CD14-positive monocyte (primary cell): ENCODE data around the gene ELMO1. TPM values are rescaled to one million over a fixed set of nuclear protein-coding genes. Genes with fewer than 3 reads are reported as not detected.

Source experiments
- DNase-seq, 3 donors: peaks; one replicate each; pipeline ENCODE4 v3.0.0-alpha.2; 2011 to 2022
- H2AFZ ChIP-seq: 2 replicates; pipeline ENCODE4 v1.6.0; 2012; ENCODE audit warnings: mild to moderate bottlenecking, low read depth, low read length, inconsistent platforms; ENCODE audit not compliant: insufficient read depth, poor library complexity, severe bottlenecking
- H3K27ac ChIP-seq, 2 donors: 1 replicate in 1 of 2; 2 replicates in 1 of 2; pipeline ENCODE4 v1.5.1; 2012 to 2013; ENCODE audit warnings: low read length in 2 of 2, control low read depth in 1 of 2, inconsistent platforms in 1 of 2, low read depth in 1 of 2, mild to moderate bottlenecking in 1 of 2
- H3K27me3 ChIP-seq, 2 donors: one replicate each; pipeline versions ENCODE4 v1.6.0 to v1.6.1; 2011 to 2013; ENCODE audit warnings: low read length in 2 of 2; ENCODE audit not compliant: control insufficient read depth in 2 of 2, insufficient read depth in 2 of 2
- H3K36me3 ChIP-seq, 2 donors: replicated peaks in 1 of 2; 1 replicate in 1 of 2; 2 replicates in 1 of 2; pipeline versions ENCODE4 v1.5.1 to v1.6.1; 2012 to 2013; ENCODE audit warnings: low read length in 2 of 2, control low read depth in 1 of 2, inconsistent platforms in 1 of 2, mild to moderate bottlenecking in 1 of 2; ENCODE audit not compliant: insufficient read depth in 2 of 2, control insufficient read depth in 1 of 2
- H3K4me1 ChIP-seq, 2 donors: 1 replicate in 1 of 2; 2 replicates in 1 of 2; pipeline versions ENCODE4 v1.5.1 to v1.6.1; 2012 to 2013; ENCODE audit warnings: low read length in 2 of 2, control low read depth in 1 of 2, inconsistent platforms in 1 of 2, mild to moderate bottlenecking in 1 of 2, moderate library complexity in 1 of 2; ENCODE audit not compliant: insufficient read depth in 2 of 2, control insufficient read depth in 1 of 2
- H3K4me2 ChIP-seq: replicated peaks from 2 replicates; pipeline ENCODE3; 2012; ENCODE audit warnings: low read length, moderate library complexity, mild to moderate bottlenecking; ENCODE audit not compliant: poor library complexity, severe bottlenecking; ENCODE audit errors: extremely low read depth
- H3K4me3 ChIP-seq, 3 experiments: fragments of 200-600 bp in 1 of 3; sonication (generic) in 1 of 3; replicated peaks in 1 of 3; 1 replicate in 2 of 3; 2 replicates in 1 of 3; pipeline ENCODE4 v1.5.1; 2011 to 2013; ENCODE audit warnings: low read length in 3 of 3, mild to moderate bottlenecking in 3 of 3, control low read depth in 2 of 3, low read depth in 2 of 3, inconsistent platforms in 1 of 3, moderate library complexity in 1 of 3
- H3K79me2 ChIP-seq: 2 replicates; pipeline ENCODE4 v1.6.0; 2012; ENCODE audit warnings: mild to moderate bottlenecking, control low read depth, inconsistent platforms, low read length, moderate library complexity; ENCODE audit not compliant: insufficient read depth
- H3K9ac ChIP-seq: 2 replicates; pipeline ENCODE4 v1.6.0; 2017; ENCODE audit warnings: low read length, mild to moderate bottlenecking; ENCODE audit not compliant: insufficient read depth, poor library complexity, severe bottlenecking
- H3K9me3 ChIP-seq, 2 donors: replicated peaks in 1 of 2; 1 replicate in 1 of 2; 2 replicates in 1 of 2; pipeline versions ENCODE4 v1.5.1 to v1.6.1; 2012 to 2013; ENCODE audit warnings: low read length in 2 of 2, control low read depth in 1 of 2; ENCODE audit not compliant: control insufficient read depth in 1 of 2, insufficient read depth in 1 of 2
- H4K20me1 ChIP-seq: 2 replicates; pipeline ENCODE4 v1.6.0; 2012; ENCODE audit warnings: mild to moderate bottlenecking, low read length, control low read depth, moderate library complexity; ENCODE audit not compliant: insufficient read depth
- H3K27ac Mint-ChIP-seq, 7 donors: one replicate each; pipeline ENCODE4 v1.8.0; 2020; ENCODE audit warnings: mild to moderate bottlenecking in 7 of 7, mixed read lengths in 7 of 7, moderate library complexity in 6 of 7, inconsistent platforms in 2 of 7
- H3K27me3 Mint-ChIP-seq, 3 donors: one replicate each; pipeline ENCODE4 v1.8.0; 2021 to 2022; ENCODE audit warnings: low read depth in 3 of 3, mild to moderate bottlenecking in 3 of 3, mixed read lengths in 3 of 3, moderate library complexity in 3 of 3, inconsistent platforms in 1 of 3
- H3K36me3 Mint-ChIP-seq, 2 donors: one replicate each; pipeline ENCODE4 v1.8.0; 2020; ENCODE audit warnings: mixed read lengths in 2 of 2, inconsistent platforms in 1 of 2, mild to moderate bottlenecking in 1 of 2
- H3K4me1 Mint-ChIP-seq: one replicate; pipeline ENCODE4 v1.8.0; 2020; ENCODE audit warnings: mild to moderate bottlenecking, mixed read lengths
- H3K4me3 Mint-ChIP-seq, 2 donors: one replicate each; pipeline ENCODE4 v1.8.0; 2020; ENCODE audit warnings: mild to moderate bottlenecking in 2 of 2, mixed read lengths in 2 of 2, moderate library complexity in 1 of 2
- H3K9me3 Mint-ChIP-seq, 7 donors: one replicate each; pipeline ENCODE4 v1.8.0; 2020 to 2022; ENCODE audit warnings: mixed read lengths in 7 of 7, mild to moderate bottlenecking in 6 of 7, moderate library complexity in 6 of 7, inconsistent platforms in 2 of 7
- WGBS: methylation state at CpG from one replicate; pipeline ENCODE4 v1.1.5; 2013; ENCODE audit warnings: missing lambda C conversion rate; ENCODE audit not compliant: insufficient coverage; 5-methylcytosine and 5-hydroxymethylcytosine counted together
- intact Hi-C, 2 donors: fragments of 100-400 bp; cut with micrococcal nuclease; formaldehyde crosslinking; loops; one replicate each; pipeline versions ENCODE4 v1.15.0 to v1.15.1; 2023
- polyA plus RNA-seq, 3 donors: library from polyadenylated mRNA; depleted of rRNA in 1 of 3; unstranded in 2 of 3; stranded (reverse) in 1 of 3; fragments of 300-500 nt in 2 of 3; fragments of >200 nt in 1 of 3; fragmentation: Illumina TruSeq in 2 of 3; gene quantifications; 1 replicate in 2 of 3; 2 replicates in 1 of 3; pipeline ENCODE4 v1.2.3, GENCODE V29; 2012 to 2021
- TF ChIP-seq, protein P1 (sequence below): fragments of 200-600 bp; IDR thresholded peaks from one replicate; pipeline ENCODE4 v1.8.0; 2022; ENCODE audit warnings: antibody characterized with exemption, mild to moderate bottlenecking

The ELMO1 gene
- polyA plus RNA-seq, 3 donors = 46.6 to 50.2 (median 46.7) TPM

DNA sequence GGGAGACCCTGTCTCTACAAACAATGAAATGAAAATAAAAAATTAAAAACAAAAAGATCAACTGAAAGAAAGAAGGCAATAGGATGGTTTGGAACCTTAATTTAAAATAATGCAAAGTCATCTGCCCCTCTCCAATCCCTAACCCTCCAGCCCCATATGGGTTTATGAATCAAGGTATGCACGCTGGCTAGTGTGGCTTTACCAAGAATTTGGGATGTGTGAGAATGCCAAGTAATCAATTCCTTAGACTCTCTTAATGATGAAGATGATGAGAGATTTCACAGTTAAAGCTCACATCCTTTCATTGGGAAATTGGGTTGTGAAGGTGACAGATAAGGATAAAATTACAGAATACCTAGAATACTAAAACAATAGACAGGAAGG, 577.3 kb downstream of the ELMO1 start:
- Mint-ChIP-seq H3K27ac (no peak overlapping the region), H3K4me1 (peaks cover 2% of the 10 kb centered on the region), H3K36me3 (peaks cover 84 to 87% of the 10 kb centered on the region in 2 donors), H3K27me3 (no peaks in the 10 kb centered on the region), H3K4me3 (no peak overlapping the region), H3K9me3 (peaks cover 0 to 3% (median 0%) of the 10 kb centered on the region in 7 donors)
- Histone ChIP-seq H3K27me3 (no peaks in the 10 kb centered on the region), H3K4me2 (no peak overlapping the region), H2AFZ (no peak overlapping the region), H3K79me2 (no peaks in the 10 kb centered on the region), H4K20me1 (no peaks in the 10 kb centered on the region), H3K9me3 (no peaks in the 10 kb centered on the region), H3K27ac (no peak overlapping the region), H3K4me3 (no peak overlapping the region), H3K9ac (no peak overlapping the region), H3K36me3 (peaks cover 50 to 97% of the 10 kb centered on the region in 2 donors), H3K4me1 (no peaks in the 10 kb centered on the region)
- TF ChIP-seq, protein P1, sequence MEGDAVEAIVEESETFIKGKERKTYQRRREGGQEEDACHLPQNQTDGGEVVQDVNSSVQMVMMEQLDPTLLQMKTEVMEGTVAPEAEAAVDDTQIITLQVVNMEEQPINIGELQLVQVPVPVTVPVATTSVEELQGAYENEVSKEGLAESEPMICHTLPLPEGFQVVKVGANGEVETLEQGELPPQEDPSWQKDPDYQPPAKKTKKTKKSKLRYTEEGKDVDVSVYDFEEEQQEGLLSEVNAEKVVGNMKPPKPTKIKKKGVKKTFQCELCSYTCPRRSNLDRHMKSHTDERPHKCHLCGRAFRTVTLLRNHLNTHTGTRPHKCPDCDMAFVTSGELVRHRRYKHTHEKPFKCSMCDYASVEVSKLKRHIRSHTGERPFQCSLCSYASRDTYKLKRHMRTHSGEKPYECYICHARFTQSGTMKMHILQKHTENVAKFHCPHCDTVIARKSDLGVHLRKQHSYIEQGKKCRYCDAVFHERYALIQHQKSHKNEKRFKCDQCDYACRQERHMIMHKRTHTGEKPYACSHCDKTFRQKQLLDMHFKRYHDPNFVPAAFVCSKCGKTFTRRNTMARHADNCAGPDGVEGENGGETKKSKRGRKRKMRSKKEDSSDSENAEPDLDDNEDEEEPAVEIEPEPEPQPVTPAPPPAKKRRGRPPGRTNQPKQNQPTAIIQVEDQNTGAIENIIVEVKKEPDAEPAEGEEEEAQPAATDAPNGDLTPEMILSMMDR = no peak
- intact Hi-C loops = no loop called here
- no CpG with 5 or more reads among the region's 1 CpG for WGBS
- DNase-seq = no peak

DNA sequence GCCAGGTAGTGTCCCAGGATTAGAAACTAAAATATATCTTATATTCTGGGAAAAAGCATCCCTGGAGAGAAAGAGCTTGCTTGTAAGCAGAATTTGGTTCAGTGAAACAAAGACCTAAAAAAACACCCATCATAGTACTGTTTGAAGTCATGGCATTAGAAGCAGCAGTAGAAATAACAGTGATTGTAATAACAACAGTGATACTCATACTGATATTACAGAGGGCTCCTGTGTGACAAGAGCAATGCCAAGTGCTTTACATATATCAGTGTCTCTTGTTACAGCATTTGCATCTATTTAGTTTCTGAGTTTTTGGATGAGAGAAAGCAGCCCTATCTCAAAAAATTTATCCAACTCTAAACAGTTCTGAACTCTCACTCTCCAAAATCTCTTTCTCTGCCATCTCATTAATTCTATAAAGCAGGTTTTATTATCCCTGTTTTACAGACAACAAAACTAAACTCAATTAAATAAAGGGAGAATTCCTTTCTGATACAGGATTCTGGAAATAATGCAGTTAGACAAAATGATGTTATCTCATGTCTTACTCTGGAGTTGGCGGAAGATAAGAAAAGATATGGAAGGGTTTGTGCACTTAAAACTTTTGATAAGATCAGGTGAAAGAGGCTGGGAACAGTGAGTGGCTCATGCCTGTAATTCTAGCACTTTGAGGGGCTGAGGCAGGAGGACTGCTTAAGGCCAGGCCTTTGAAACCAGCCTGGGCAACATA, 577.9 kb downstream of the ELMO1 start:
- intact Hi-C loops = no loop called here
- H2AFZ ChIP-seq = no peak overlapping the region
- H3K4me3 ChIP-seq = no peak overlapping the region
- H3K4me1 ChIP-seq = no peaks in the 10 kb centered on the region
- Mint-ChIP-seq H3K27ac (no peak overlapping the region), H3K4me3 (no peak overlapping the region), H3K36me3 (peaks cover 82 to 85% of the 10 kb centered on the region in 2 donors), H3K9me3 (peaks cover 0 to 3% (median 0%) of the 10 kb centered on the region in 7 donors), H3K4me1 (peaks cover 2% of the 10 kb centered on the region), H3K27me3 (no peaks in the 10 kb centered on the region)
- no peaks in the 10 kb centered on the region for H3K27me3 ChIP-seq
- DNase-seq = no peak
- peaks cover 49 to 97% of the 10 kb centered on the region in 2 donors for H3K36me3 ChIP-seq
- TF ChIP-seq, protein P1 = no peak
- no peak overlapping the region for H3K4me2 ChIP-seq
- no peaks in the 10 kb centered on the region for H3K79me2 ChIP-seq
- H3K27ac ChIP-seq = no peak overlapping the region
- H3K9me3 ChIP-seq = no peaks in the 10 kb centered on the region
- H3K9ac ChIP-seq = no peak overlapping the region
- no peaks in the 10 kb centered on the region for H4K20me1 ChIP-seq
- WGBS = 100% methylated on average over 1 of the region's 1 CpG
